Measurements from ENCODE around the gene TRIAP1.

TRIAP1 gene

GRCh38 chr12:120399531-120399930, 46.7 kb downstream of the TRIAP1 start:
- Histone ChIP-seq H3K9me3 (ENCODE audit: control insufficient read depth in 1 of 2, low read length in 2 of 2) (no peaks in the 10 kb centered on the region), H3K27me3 (ENCODE audit: low read depth, low read length) (no peaks in the 10 kb centered on the region), H3K4me3 (ENCODE audit: low read depth in 1 of 2, low read length in 2 of 2) (no peak overlapping the region), H3K27ac (ENCODE audit: low read length) (no peak overlapping the region), H3K36me3 (ENCODE audit: control insufficient read depth in 1 of 2, insufficient read depth in 2 of 2, low read length in 2 of 2) (no peaks in the 10 kb centered on the region), H3K4me1 (ENCODE audit: control insufficient read depth in 1 of 2, insufficient read depth in 2 of 2, low read length in 2 of 2) (no peaks in the 10 kb centered on the region)

- H3K27me3 ChIP-seq (ENCODE audit: low read depth, low read length): no peaks in the 10 kb centered on the region
- H3K27ac ChIP-seq (ENCODE audit: low read length): no peak overlapping the region
- H3K4me3 ChIP-seq (ENCODE audit: low read depth in 1 of 2, low read length in 2 of 2): no peak overlapping the region
- no peaks in the 10 kb centered on the region for H3K9me3 ChIP-seq (ENCODE audit: control insufficient read depth in 1 of 2, low read length in 2 of 2)
- no peaks in the 10 kb centered on the region for H3K4me1 ChIP-seq (ENCODE audit: control insufficient read depth in 1 of 2, insufficient read depth in 2 of 2, low read length in 2 of 2)
- no peaks in the 10 kb centered on the region for H3K36me3 ChIP-seq (ENCODE audit: control insufficient read depth in 1 of 2, insufficient read depth in 2 of 2, low read length in 2 of 2)
Observed at GRCh38 chr12:120397824-120398540, 48.2 kb downstream of the TRIAP1 start.

- Histone ChIP-seq H3K27me3 (ENCODE audit: low read depth, low read length) (no peaks in the 10 kb centered on the region), H3K9me3 (ENCODE audit: control insufficient read depth in 1 of 2, low read length in 2 of 2) (no peaks in the 10 kb centered on the region), H3K4me1 (ENCODE audit: control insufficient read depth in 1 of 2, insufficient read depth in 2 of 2, low read length in 2 of 2) (no peaks in the 10 kb centered on the region), H3K4me3 (ENCODE audit: low read depth in 1 of 2, low read length in 2 of 2) (no peak overlapping the region), H3K27ac (ENCODE audit: low read length) (no peak overlapping the region), H3K36me3 (ENCODE audit: control insufficient read depth in 1 of 2, insufficient read depth in 2 of 2, low read length in 2 of 2) (no peaks in the 10 kb centered on the region)
Observed at GRCh38 chr12:120394483-120395367, 51.5 kb downstream of the TRIAP1 start.

Data from muscle layer of duodenum (tissue), 2 donors.